ENCODE results near the gene PTPRN. TPM values are rescaled to one million over a fixed set of nuclear protein-coding genes. Genes with fewer than 3 reads are reported as not detected.
"Not testable (repeated sequence)": the region's sequence is repeated elsewhere in the genome, so short reads cannot be mapped to it uniquely, and the experiment has no call there.

Gene PTPRN
- under 0.01 TPM for total RNA-seq

DNA sequence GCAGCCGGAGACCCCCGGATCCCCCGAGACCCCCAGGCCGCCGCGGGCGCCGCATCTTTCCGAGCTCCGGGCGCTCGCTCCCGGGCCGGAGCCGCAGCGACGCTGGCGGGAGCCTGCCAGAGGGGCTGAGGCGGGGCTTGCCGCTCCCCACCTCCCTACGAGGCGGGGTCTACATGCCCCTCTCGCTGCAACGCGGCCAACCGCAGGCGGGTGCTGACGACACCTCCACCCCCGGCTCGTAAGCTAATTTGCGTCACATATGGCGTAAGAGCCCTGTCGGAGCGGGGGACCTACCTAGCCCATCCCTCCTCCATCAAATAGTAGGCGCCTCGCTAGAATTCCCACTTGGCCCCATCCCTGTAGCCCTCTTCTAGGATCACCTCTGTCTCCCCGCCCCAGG is at the start of gene PTPRN:
Gene PTPRN, minus strand, starts transcription at position 124 of the 400 bp plus-strand sequence. Its CDS starts 69 bp downstream, at position 55.
- no peak for DNase-seq (ENCODE audit: low read depth in 2 of 3, low spot score in 2 of 3)

DNA sequence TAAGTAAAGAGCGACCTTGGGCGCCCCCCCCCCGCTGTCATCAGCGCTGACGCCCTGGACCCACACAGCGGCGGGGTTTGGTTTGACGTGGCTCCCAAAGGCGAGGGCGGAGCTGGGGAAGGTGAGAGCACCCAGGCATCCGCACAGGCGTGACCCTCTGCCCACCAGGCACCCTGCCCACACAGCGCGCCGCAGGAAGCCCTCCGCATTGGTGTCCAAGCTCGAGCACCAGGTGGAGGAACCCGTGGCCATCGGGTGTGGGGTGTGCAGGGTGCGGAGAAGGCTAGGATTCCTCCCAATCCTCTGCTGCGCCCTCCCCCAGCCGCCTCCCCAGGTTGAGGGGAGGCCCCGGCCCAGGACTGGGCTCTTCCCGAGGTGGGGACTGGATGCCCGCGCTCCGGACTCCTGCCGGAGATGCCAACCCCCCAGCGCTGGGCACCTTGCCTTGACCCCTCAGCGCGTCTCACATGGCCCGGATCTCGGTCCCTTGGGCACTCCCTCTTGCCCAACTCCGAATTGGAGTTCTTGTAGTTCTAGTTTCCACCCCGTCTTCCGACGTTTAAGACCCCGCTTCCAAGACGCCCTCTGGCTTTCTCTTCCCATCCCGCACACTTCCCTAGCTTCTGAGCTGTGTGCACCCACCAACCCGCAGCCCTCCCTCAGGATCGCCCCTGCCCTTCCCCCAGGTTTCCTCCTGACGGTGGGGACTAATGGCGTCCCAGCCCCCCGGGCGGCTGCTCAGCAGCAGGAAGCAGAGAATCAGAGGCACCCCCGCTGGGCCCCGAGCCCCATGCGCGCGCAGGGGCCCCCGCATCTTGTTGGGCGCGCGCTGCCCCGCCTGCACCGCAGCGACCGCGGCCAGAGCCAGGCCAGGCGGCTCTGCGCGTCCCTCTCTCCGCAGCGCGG is 49.2 kb upstream of the PTPRN start:
- DNase-seq (ENCODE audit: low read depth in 2 of 3, low spot score in 2 of 3), result no peak

DNA sequence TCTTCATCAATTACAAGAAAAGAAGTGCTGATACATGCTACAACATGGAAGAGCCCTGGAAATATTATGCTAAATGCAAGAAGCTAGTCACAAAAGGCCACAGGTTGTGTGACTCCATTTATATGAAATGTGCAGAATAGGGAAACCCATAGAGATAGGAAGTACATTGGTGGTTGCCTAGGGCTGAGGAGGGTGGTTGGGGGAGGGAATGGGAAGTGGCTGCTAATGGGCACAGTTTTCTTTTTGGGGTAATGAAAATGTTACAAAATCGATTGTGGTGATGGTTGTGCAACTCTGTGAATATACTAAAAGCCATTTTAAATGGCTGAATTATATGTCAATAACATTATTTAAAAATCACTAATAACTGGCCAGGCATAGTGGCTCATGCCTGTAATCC is 47.6 kb upstream of the PTPRN start:
- no peak for DNase-seq (ENCODE audit: low read depth in 2 of 3, low spot score in 2 of 3)

DNA sequence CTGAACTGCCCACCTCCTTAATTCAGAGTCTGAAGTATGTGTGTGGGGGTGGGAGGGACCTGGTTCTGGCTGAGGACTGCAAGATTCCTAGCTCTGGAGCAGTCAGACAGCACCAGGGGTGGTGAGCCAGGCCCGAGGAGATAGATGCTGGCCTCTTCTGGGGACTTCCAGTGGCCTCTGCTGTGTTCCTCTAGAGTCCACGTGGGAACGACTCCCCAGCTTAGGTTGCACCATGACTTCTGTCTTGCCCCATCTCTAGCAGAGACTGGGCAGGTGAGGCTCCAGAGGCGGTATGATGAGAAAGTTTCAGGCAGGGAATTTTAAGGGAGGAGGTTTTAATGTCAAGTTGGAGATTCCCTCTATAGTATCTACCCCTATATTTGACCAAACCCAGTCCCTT is 45.4 kb upstream of the PTPRN start:
- no peak for DNase-seq (ENCODE audit: low read depth in 2 of 3, low spot score in 2 of 3)

DNA sequence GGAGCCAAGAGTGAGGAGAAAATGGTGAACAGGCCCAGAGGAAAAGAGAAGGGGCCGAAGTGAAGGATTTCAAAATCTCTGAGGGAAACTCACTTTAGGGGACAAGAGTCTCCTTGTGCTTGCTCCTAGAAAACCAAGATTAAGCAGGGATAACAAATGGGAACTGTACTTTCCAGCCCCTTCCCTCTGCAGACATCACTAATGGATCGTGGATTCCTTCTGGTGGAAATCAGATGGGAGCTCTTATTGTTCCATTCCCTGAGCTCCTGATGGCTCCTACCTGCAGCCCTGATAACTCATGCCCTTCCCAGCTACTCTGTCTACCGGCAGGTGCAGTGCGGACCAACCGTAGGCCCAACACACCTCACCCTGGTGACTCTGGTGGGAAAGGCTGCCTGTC is 43.9 kb upstream of the PTPRN start:
- DNase-seq (ENCODE audit: low read depth in 2 of 3, low spot score in 2 of 3), result no peak

DNA sequence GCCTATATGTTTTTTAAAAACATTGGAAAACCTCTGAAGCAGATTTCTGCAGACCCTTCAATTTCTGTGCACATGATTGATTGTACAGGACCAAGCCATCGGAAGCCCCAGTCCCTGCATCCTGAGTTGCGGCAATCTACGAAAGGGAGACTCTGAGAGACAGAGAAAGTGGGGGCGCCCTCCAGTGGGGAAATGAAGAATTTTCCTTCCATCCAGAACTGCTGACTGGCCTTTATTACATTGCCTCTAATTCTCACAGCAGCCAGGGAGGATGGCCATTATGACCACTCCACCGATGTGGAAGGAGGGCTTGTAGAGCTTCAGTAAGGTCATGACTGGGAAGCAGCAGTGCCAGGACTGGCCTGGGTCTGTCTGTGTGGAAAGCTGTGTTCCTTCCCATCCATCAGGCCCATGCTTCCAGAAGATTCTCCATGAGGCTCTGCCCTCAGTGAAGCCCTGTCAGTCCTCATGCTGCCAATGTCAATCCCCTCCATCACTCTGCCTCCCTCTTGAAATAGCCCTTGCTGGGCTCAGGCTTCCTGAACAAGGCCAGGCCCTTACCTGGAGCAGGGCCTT is 43.3 kb upstream of the PTPRN start:
- DNase-seq (ENCODE audit: low read depth in 2 of 3, low spot score in 2 of 3), result peak; percentile 24 to 83 (median 63)

DNA sequence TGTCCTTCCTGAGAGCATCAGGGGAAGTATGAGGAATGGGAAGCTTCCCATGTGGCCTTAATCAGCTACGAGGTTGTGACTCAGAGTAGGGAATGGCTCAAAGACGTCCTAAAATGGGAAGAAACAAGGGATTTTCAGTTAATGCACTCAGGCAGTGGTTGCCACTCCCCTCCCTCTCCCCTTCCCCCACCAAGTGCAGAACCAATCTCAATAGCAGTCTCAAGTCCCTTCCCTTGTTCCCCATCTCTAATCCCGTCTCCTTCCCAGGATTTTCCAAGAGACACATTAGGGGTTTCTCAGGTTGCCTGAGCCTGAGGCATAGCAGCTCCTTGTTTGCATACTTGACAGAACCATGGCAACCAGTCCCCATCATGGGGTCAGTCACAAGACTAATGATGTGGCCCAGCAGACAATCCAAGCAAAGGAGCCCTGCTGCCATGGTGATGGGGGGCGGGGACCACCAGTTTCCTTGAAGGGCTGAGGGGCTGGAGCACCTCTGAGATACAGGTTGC is 41.6 kb upstream of the PTPRN start:
- DNase-seq (ENCODE audit: low read depth in 2 of 3, low spot score in 2 of 3), result no peak

DNA sequence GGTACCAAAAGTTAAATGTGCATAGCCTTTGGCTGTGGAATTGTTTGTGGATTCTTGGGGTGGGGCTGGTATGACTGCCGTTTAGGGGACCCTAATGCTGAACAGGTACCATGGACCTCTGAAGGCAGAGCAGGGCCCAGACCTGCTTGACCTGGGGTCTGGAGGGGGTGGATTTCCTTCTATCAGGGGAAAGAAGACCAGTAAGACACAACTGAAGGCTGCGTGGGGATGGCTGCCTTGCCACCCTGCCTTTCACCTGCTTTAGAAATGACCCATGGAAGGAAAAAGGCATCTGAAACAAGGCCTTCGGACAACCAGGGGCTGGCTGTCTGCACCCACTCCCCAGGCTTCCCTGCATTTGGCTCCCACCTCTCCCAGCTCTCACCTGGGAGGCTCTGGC is 41.0 kb upstream of the PTPRN start:
- DNase-seq (ENCODE audit: low read depth in 2 of 3, low spot score in 2 of 3), result no peak

DNA sequence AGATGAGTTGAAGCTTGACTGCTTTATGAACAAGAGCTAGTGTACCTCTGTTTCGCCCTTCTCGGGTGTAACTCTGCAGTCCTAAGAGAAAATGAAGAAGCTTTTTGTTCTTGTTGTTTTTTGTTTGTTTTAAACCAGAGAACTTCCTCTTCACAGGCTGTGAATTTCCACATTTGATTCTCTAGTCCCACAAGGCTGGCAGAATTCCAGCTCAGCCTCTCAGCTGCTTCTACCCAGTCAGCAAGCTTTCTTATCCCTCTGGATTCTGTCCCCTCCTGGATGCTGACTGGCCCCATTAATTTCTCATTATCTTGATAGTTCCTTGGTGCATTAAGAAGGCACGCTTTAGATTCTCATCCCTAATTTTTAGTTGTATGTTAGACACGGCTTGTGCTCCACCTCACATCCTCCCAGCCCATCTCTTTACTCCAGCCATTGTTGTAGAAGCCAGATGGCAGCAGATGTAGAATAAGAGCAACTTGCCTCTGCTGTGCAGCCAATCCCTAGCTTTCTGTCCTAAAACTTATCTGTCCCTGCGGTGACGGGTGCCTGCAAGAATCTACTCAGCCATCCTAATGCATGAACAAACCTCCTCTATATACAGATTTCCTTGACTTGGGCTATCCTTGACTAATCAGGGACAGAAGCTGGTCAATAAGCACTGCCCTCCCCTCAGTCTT is 35.7 kb upstream of the PTPRN start:
- DNase-seq (ENCODE audit: low read depth in 2 of 3, low spot score in 2 of 3), result peak in 1 of 3 donors; percentile 55

DNA sequence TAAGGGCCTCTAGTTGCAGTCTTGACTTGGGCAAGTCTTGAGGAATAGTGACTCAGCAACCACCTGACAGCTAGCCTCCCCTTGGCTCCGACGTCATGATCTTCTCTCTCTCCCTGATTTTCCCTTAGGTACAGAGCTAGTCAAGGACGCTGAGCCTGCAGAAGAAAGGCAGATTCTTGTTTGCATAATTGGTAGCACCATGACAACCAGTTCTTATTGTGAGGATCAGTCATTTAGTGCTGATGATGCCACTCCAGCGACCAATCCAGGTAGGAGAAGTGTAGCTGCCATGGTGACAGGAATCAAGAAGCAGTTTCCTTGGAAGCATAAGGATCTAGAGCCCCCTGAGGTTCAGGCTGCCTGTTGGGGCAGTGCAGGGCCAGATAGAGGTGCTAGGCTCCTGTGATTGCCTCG is 26.2 kb upstream of the PTPRN start:
- no peak for DNase-seq (ENCODE audit: low read depth in 2 of 3, low spot score in 2 of 3)

DNA sequence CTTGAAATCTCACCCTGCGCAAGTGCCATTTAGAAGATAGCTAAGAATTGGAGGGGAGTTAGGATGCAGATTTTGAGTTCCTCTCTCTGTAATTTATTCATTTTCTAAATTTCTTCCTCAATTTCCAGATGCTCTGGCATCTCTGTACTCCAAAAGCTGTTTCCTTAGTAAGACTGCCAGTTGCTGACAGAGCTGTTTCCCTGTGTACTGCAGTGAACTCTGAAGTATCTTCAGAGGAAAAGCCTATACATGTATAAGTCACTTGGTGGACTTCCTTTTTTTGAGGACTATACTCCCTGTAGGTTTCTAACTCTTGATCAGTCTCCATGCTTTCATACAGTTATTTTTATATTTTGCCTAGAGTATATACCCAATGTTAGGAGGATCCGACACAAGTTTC is 24.9 kb upstream of the PTPRN start:
- no peak for DNase-seq (ENCODE audit: low read depth in 2 of 3, low spot score in 2 of 3)

DNA sequence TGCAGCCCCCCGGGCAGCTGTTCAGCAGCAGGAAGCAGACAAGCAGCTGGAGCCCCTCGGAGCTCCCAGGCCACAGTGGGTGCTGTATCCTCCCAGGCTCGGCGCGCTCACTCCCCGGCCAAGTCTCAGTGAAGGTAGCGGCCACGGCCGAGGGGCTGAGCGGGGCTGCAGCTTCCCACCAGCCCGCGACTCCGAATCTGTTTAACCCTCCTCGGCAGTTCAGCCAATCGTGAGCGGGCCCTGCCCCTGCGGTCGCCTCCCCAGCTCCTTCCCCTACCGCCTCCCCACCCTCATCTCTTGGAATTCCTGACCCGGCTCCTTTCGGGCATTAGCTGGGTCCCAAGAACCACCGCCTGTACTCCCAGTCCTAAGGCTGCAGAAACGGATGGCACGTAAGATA is 23.3 kb upstream of the PTPRN start, which contains the start of gene RESP18:
Gene RESP18, minus strand, starts transcription at position 203 of the 400 bp plus-strand sequence.
- DNase-seq (ENCODE audit: low read depth in 2 of 3, low spot score in 2 of 3), result no peak

DNA sequence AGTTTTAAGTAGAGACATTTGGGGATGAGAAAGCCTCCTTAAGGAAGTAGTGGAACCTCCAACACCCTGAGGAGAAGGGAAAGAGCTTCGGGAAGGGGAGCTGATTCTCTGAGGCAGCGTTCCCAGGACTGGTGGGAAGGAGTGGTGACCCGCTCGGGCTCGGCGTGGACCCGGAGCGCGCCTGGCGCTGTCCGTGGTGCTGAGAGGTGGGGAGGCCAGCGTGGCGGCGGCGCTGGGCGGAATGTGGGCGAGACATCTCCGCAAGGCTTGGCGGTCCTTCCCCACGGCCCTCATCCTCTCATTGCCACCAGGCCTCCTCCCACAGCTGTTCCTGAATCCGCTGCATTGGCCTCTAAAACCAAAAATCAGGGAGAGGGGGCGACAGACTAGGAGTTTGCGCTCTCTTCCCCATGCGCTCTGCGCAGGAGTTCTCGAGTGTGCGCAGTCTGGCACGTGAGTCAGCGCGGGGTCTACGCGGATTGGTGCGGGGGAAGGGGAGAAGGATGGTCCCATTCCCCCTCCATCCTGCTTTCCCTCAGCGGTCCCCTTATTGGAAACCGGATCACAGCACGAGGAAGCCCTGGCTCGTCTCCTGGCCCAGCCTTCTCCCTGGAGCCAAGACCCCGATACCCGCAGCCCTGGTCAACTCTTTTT is 22.5 kb upstream of the PTPRN start:
- peak in 2 of 3 donors; percentile 31 to 52 for DNase-seq (ENCODE audit: low read depth in 2 of 3, low spot score in 2 of 3)

DNA sequence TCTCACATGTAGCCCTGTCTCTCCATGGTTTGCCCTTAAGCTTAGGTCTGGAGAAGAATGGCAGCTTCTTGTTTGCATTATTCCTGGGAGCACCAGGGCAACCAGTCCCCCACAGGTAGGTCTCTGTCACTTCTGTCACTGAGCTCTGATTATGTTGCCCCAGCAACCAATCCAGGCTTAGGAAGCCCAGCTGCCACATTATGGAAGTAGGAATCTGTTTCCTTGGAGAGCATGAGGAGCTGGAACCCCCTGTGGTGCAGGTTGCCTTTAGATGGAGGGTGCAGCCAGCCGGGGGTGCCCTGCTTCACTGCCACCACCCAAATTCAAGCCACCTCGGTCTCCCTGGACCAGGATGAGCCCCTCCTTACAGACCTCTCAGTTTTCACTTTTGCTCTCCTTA is 18.5 kb upstream of the PTPRN start:
- no peak for DNase-seq (ENCODE audit: low read depth in 2 of 3, low spot score in 2 of 3)

DNA sequence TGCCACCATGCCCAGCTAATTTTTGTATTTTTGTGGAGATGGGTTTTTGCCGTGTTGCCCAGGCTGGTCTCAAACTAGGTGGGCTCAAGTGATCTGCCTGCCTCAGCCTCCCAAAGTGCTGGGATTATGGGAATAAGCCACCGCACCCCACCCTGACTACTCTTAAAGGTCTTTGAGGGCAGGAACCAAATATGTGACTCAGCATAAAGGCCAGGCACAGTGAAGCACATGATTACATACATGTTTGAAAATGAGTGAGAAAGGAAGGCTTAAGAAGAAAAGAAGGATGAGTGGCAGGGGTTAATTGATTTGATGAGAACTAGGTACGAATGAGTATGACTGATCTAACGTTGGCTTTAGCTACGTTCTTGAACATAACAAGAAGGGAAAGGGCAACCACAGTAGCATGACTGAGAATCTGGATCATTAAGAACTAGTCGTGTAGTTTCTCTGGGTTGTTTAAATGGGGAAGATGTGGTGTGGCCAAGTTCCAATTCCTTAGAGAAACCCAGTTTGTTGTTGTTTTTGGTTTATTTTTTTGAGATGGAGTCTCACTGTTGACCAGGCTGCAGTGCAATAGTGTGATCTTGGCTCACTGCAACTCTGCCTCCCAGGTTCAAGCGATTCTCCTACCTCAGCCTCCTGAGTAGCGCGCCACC is 16.6 kb upstream of the PTPRN start:
- DNase-seq (ENCODE audit: low read depth in 2 of 3, low spot score in 2 of 3), result peak in 1 of 3 donors; percentile 45

DNA sequence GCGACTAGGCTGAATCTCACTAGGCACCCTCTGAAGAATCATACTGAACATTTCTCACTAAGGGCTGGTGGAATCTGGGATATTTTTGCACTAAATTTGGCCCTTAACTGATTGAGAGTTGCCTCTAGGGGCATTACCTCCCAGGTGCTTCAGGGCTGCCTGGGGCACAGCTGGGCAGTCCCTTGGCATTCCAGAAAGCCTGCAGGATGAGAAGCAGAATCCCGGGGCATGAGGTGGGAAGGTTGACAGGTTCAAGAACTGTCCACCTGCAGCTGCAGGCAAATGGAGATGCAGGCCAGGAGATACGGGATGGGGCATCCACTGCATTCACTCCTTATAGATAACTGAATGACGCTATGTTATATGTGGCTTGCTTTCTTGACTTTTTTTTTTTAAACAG is 15.9 kb upstream of the PTPRN start:
- no peak for DNase-seq (ENCODE audit: low read depth in 2 of 3, low spot score in 2 of 3)

DNA sequence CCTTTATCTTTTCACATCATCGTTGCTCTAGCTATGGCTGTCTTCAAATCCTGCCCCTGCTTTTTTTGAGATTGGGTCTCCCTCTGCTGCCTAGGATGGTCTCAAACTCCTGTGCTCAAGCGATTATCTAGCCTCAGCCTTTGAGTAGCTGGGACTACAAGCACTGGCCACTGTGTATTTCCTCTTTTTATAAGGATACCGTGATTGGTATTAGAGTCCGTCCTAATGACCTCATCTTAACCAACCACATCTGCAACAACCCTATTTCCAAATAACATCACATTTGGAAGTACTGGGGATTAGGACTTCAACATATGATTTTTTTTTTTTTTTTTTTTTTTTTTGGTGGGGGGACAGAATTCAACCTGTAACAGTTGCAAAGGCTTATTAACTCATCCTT is 14.2 kb upstream of the PTPRN start:
- no peak for DNase-seq (ENCODE audit: low read depth in 2 of 3, low spot score in 2 of 3)

DNA sequence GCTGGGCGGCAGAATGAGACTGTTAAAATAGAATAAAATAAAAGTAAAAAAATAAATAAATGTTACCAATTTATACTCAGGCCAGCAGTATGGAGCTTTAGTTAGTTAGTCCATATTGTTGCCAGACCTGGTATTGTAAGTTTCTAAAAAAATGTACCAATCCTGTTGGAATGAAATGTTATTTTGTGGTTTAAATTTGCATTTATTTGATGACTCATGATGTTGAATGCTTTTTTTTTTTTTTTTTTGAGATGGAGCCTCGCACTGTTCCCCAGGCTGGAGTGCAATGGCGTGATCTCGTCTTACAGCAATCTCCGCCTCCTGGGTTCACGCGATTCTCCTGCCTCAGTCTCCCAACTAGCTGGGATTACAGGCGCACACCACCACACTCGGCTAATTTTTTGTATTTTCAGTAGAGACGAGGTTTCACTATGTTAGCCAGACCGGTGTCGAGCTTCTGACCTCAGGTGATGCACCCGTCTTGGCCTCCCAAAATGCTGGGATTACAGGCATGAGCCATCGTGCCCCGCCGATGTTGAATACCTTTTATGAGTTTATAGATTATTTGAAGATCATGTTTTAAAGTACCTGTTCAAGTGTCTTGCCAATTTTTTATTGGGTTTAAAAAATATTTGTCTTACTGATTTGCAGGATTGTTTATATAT is 5.7 kb upstream of the PTPRN start:
- no peak for DNase-seq (ENCODE audit: low read depth in 2 of 3, low spot score in 2 of 3)

DNA sequence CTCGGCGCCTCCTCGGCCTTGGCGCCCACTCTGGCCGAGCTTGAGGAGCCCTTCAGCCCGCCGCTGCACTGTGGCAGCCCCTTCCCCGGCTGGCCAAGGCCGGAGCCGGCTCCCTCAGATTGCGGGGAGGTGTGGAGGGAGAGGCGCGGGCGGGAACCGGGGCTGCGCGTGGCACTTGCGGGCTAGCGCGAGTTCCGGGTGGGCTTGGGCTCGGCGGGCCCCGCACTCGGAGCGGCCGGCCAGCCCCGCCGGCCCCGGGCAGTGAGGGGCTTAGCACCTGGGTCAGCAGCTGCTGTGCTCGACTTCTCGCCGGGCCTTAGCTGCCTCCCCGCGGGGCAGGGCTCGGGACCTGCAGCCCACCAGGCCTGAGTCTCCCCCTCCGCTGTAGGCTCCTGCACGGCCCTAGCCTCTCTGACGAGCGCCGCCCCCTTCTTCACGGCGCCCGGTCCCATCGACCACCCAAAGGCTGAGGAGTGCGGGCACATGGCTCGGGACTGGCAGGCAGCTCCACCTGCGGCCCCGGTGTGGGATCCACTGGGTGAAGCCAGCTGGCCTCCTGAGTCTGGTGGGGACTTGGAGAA is 3.6 kb upstream of the PTPRN start:
- not testable (repeated sequence) for DNase-seq (ENCODE audit: low read depth in 2 of 3, low spot score in 2 of 3)

Measured in hematopoietic multipotent progenitor cell (in vitro differentiated cells).